ENCODE measurements around the gene PHACTR2. TPM values are rescaled to one million over a fixed set of nuclear protein-coding genes. Genes with fewer than 3 reads are reported as not detected.
"Not testable (repeated sequence)": the region's sequence is repeated elsewhere in the genome, so short reads cannot be mapped to it uniquely, and the experiment has no call there.

The PHACTR2 gene
- total and polyA plus RNA-seq, 7 experiments from 2014 or later: 10.0 to 42.2 (median 21.7) TPM

- CTCF ChIA-PET: interaction anchor here (1.0 kb wide), 1 partner anchor 95 kb away, joined by 4 read pairs; no protein-coding TSS in a partner anchor
- POLR2A ChIA-PET: no interaction called here
- Histone ChIP-seq H3K27me3 (ENCODE audit: control insufficient read depth in 2 of 2, insufficient read depth in 2 of 2, low read length in 2 of 2) (no peaks in the 10 kb centered on the region), H3K9me3 (ENCODE audit: control insufficient read depth in 2 of 3, low read length in 3 of 3) (no peaks in the 10 kb centered on the region), H3K27ac (ENCODE audit: low read depth, low read length) (no peak overlapping the region), H3K36me3 (ENCODE audit: control insufficient read depth in 2 of 3, insufficient read depth in 3 of 3, low read length in 3 of 3) (peaks cover 17 to 52% (median 20%) of the 10 kb centered on the region in 3 experiments), H3K4me1 (ENCODE audit: control insufficient read depth in 2 of 2, insufficient read depth in 2 of 2, low read length in 2 of 2) (peaks cover 6 to 11% of the 10 kb centered on the region in 2 donors), H3K4me3 (ENCODE audit: low read length) (no peak overlapping the region)
- Mint-ChIP-seq H3K27me3 (no peaks in the 10 kb centered on the region), H3K4me3 (peak overlapping the region in 5 of 10 donors; percentile 23 to 96 (median 40)), H3K9me3 (peaks cover 0 to 1% (median 0%) of the 10 kb centered on the region in 11 donors), H3K27ac (peak overlapping the region in 1 of 9 donors; percentile 16), H3K4me1 (peaks cover 25 to 60% (median 47%) of the 10 kb centered on the region in 7 donors), H3K36me3 (peaks cover 24 to 46% (median 44%) of the 10 kb centered on the region in 5 donors)
- ATAC-seq (no peak), DNase-seq (no peak)
- intact Hi-C loops (cut with micrococcal nuclease): loop anchor here in 1 of 2 donors (2.0 to 10.0 kb wide), 2 partner anchors 96 to 160 kb away; partner anchors contain the start of gene PLAGL1
Measured at GRCh38 chr6:143845033-143845432, 167.3 kb downstream of the PHACTR2 start.

- H3K27me3 ChIP-seq (ENCODE audit: control insufficient read depth in 2 of 2, insufficient read depth in 2 of 2, low read length in 2 of 2); CTCF ChIA-PET; H3K27me3 Mint-ChIP-seq; H3K9me3 ChIP-seq (ENCODE audit: control insufficient read depth in 2 of 3, low read length in 3 of 3); DNase-seq; intact Hi-C loops (cut with micrococcal nuclease); H3K27ac Mint-ChIP-seq; H3K4me3 Mint-ChIP-seq; H3K27ac ChIP-seq (ENCODE audit: low read depth, low read length); ATAC-seq; H3K4me1 ChIP-seq (ENCODE audit: control insufficient read depth in 2 of 2, insufficient read depth in 2 of 2, low read length in 2 of 2); POLR2A ChIA-PET; H3K4me3 ChIP-seq (ENCODE audit: low read length): not testable (repeated sequence)
- Mint-ChIP-seq H3K9me3 (peaks cover 0 to 36% (median 9%) of the 10 kb centered on the region in 11 donors), H3K4me1 (peaks cover 26 to 68% (median 56%) of the 10 kb centered on the region in 7 donors), H3K36me3 (peaks cover 68 to 95% (median 91%) of the 10 kb centered on the region in 5 donors)
- H3K36me3 ChIP-seq (ENCODE audit: control insufficient read depth in 2 of 3, insufficient read depth in 3 of 3, low read length in 3 of 3): peaks cover 13 to 60% (median 18%) of the 10 kb centered on the region in 3 experiments
Measured at GRCh38 chr6:143851706-143852105, 173.9 kb downstream of the PHACTR2 start.

GRCh38 chr6:143855057-143855456, 177.3 kb downstream of the PHACTR2 start:
- Mint-ChIP-seq H3K4me3 (peak overlapping the region in 2 of 10 donors; percentile 6 to 14), H3K4me1 (peaks cover 17 to 47% (median 37%) of the 10 kb centered on the region in 7 donors), H3K36me3 (peaks cover 59 to 96% (median 93%) of the 10 kb centered on the region in 5 donors), H3K9me3 (peaks cover 0 to 36% (median 9%) of the 10 kb centered on the region in 11 donors)
- H3K36me3 ChIP-seq (ENCODE audit: control insufficient read depth in 2 of 3, insufficient read depth in 3 of 3, low read length in 3 of 3): peaks cover 18 to 66% (median 32%) of the 10 kb centered on the region in 3 experiments
- intact Hi-C loops (cut with micrococcal nuclease); H3K27ac ChIP-seq (ENCODE audit: low read depth, low read length); ATAC-seq; CTCF ChIA-PET; POLR2A ChIA-PET; H3K27me3 ChIP-seq (ENCODE audit: control insufficient read depth in 2 of 2, insufficient read depth in 2 of 2, low read length in 2 of 2); H3K4me3 ChIP-seq (ENCODE audit: low read length); DNase-seq; H3K4me1 ChIP-seq (ENCODE audit: control insufficient read depth in 2 of 2, insufficient read depth in 2 of 2, low read length in 2 of 2); H3K27ac Mint-ChIP-seq; H3K27me3 Mint-ChIP-seq; H3K9me3 ChIP-seq (ENCODE audit: control insufficient read depth in 2 of 3, low read length in 3 of 3): not testable (repeated sequence)

GRCh38 chr6:143856762-143857161, 179.0 kb downstream of the PHACTR2 start:
- H3K4me3 Mint-ChIP-seq; intact Hi-C loops (cut with micrococcal nuclease): not testable (repeated sequence)

GRCh38 chr6:143857651-143858050, 179.9 kb downstream of the PHACTR2 start:
- ATAC-seq: no peak
- Histone ChIP-seq H3K4me1 (ENCODE audit: control insufficient read depth in 2 of 2, insufficient read depth in 2 of 2, low read length in 2 of 2) (no peaks in the 10 kb centered on the region), H3K36me3 (ENCODE audit: control insufficient read depth in 2 of 3, insufficient read depth in 3 of 3, low read length in 3 of 3) (peaks cover 18 to 73% (median 33%) of the 10 kb centered on the region in 3 experiments), H3K4me3 (ENCODE audit: low read length) (no peak overlapping the region), H3K9me3 (ENCODE audit: control insufficient read depth in 2 of 3, low read length in 3 of 3) (no peaks in the 10 kb centered on the region), H3K27me3 (ENCODE audit: control insufficient read depth in 2 of 2, insufficient read depth in 2 of 2, low read length in 2 of 2) (no peaks in the 10 kb centered on the region), H3K27ac (ENCODE audit: low read depth, low read length) (no peak overlapping the region)
- Mint-ChIP-seq H3K27me3 (no peaks in the 10 kb centered on the region), H3K36me3 (peaks cover 44 to 88% (median 82%) of the 10 kb centered on the region in 5 donors), H3K4me3 (no peak overlapping the region), H3K4me1 (peaks cover 11 to 36% (median 19%) of the 10 kb centered on the region in 7 donors), H3K27ac (peak overlapping the region in 1 of 9 donors; percentile 9), H3K9me3 (peaks cover 0 to 24% (median 2%) of the 10 kb centered on the region in 11 donors)
- no peak for DNase-seq
- POLR2A ChIA-PET: interaction anchor here (1.3 kb wide), 1 partner anchor 14 kb away, joined by 3 read pairs; the partner anchor contains the start of gene LTV1
- CTCF ChIA-PET: no interaction called here
- intact Hi-C loops (cut with micrococcal nuclease): no loop called here

More at GRCh38 chr6:143856762-143857161, 179.0 kb downstream of the PHACTR2 start:
- H3K27me3 Mint-ChIP-seq; CTCF ChIA-PET; H3K4me1 ChIP-seq (ENCODE audit: control insufficient read depth in 2 of 2, insufficient read depth in 2 of 2, low read length in 2 of 2); H3K9me3 ChIP-seq (ENCODE audit: control insufficient read depth in 2 of 3, low read length in 3 of 3); H3K4me3 ChIP-seq (ENCODE audit: low read length); DNase-seq; H3K27ac ChIP-seq (ENCODE audit: low read depth, low read length); ATAC-seq; POLR2A ChIA-PET; H3K27me3 ChIP-seq (ENCODE audit: control insufficient read depth in 2 of 2, insufficient read depth in 2 of 2, low read length in 2 of 2); H3K27ac Mint-ChIP-seq: not testable (repeated sequence)
- Mint-ChIP-seq H3K9me3 (peaks cover 0 to 30% (median 7%) of the 10 kb centered on the region in 11 donors), H3K36me3 (peaks cover 53 to 89% (median 87%) of the 10 kb centered on the region in 5 donors), H3K4me1 (peaks cover 12 to 44% (median 27%) of the 10 kb centered on the region in 7 donors)
- H3K36me3 ChIP-seq (ENCODE audit: control insufficient read depth in 2 of 3, insufficient read depth in 3 of 3, low read length in 3 of 3): peaks cover 18 to 66% (median 31%) of the 10 kb centered on the region in 3 experiments

GRCh38 chr6:143859891-143860660, 182.3 kb downstream of the PHACTR2 start:
- Mint-ChIP-seq H3K4me3 (no peak overlapping the region), H3K27ac (no peak overlapping the region), H3K9me3 (peaks cover 0 to 12% (median 2%) of the 10 kb centered on the region in 11 donors), H3K36me3 (peaks cover 38 to 83% (median 73%) of the 10 kb centered on the region in 5 donors), H3K27me3 (no peaks in the 10 kb centered on the region), H3K4me1 (peaks cover 0 to 16% (median 3%) of the 10 kb centered on the region in 7 donors)
- Histone ChIP-seq H3K36me3 (ENCODE audit: control insufficient read depth in 2 of 3, insufficient read depth in 3 of 3, low read length in 3 of 3) (peaks cover 18 to 89% (median 33%) of the 10 kb centered on the region in 3 experiments), H3K27me3 (ENCODE audit: control insufficient read depth in 2 of 2, insufficient read depth in 2 of 2, low read length in 2 of 2) (no peaks in the 10 kb centered on the region), H3K4me3 (ENCODE audit: low read length) (no peak overlapping the region), H3K27ac (ENCODE audit: low read depth, low read length) (no peak overlapping the region), H3K9me3 (ENCODE audit: control insufficient read depth in 2 of 3, low read length in 3 of 3) (no peaks in the 10 kb centered on the region), H3K4me1 (ENCODE audit: control insufficient read depth in 2 of 2, insufficient read depth in 2 of 2, low read length in 2 of 2) (no peaks in the 10 kb centered on the region)
- no peak for ATAC-seq
- no peak for DNase-seq
- POLR2A ChIA-PET: no interaction called here
- CTCF ChIA-PET: no interaction called here
- intact Hi-C loops (cut with micrococcal nuclease): no loop called here

Data from naive thymus-derived CD4-positive, alpha-beta T cell (primary cell).